MM.1S (cell line): Measurements from ENCODE around the gene SRGAP2B.
"Not testable (repeated sequence)": the region's sequence is repeated elsewhere in the genome, so short reads cannot be mapped to it uniquely, and the experiment has no call there.

Experiments used
- CTCF ChIP-seq: fragments of 300-600 bp; sonication (generic); IDR thresholded peaks from 2 replicates; pipeline ENCODE4 v1.5.1; 2016; ENCODE audit warnings: antibody characterized with exemption, low read length, mixed read lengths
- EZH2 ChIP-seq: fragments of 300-600 bp; sonication (generic); optimal IDR thresholded peaks from 2 replicates; pipeline ENCODE3; 2017; ENCODE audit warnings: low read depth, mild to moderate bottlenecking, antibody characterized with exemption, low read length, mixed read lengths

DNA sequence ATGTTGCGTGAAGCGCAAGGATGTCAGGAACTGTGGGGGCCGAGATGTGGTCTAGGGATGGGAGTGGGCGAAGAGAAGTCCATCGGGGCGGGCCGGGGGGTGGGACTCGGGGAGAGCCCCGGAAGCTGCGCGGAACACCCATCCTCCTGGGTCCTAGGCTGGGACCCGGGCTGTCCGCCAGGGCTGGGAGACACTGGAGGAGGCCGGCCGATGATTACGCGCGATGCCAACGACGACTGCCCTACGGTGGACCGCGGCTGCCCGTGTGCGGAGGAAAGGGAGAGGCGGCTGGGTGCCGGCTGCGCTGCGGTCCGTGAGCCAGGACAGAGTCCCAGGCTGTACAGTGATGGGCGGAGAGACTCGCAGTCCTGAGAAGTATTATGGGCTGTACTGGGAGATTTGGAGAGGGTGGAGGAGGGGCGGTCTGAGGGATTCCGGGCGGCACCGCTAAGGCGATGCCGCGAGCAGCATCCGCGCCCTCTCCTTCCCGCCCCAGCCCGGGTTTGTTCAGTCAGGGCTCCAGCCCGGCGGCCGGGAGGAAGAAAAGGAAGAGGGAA, 395 bp downstream of the SRGAP2B start:
- TF ChIP-seq CTCF, EZH2: not testable (repeated sequence)
